ENCODE data around the gene CBX5.
"Not testable (repeated sequence)": the region's sequence is repeated elsewhere in the genome, so short reads cannot be mapped to it uniquely, and the experiment has no call there.

Gene CBX5

DNA sequence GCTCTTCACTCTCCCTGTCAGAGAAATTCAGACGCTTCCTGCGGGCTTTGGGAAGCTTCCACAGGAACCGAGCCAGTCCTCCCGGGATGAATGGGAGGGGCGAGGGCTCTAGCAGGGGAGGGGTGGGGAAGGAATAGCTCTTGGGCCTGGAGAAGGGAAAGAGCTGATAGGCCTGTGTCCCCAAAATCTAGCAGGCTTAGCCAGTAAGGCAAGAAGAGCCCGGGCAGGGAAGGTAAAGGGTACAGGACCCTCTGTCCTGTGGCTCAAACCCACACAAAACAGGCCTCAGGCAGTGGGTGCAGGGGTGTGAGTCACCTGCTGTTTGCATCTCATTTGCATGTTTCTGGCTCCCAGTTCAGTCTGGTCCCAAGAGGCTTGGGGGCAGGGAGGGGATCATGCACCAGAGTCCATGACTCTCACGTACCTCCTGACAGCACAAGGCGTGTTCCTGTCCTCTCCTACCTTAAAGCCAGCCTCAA is 82.5 kb downstream of the CBX5 start:
- no peak for DNase-seq (ENCODE audit: low read depth in 3 of 3)

- no peak for DNase-seq (ENCODE audit: low read depth in 3 of 3)
Observed at GRCh38 chr12:54197010-54197409, 82.9 kb downstream of the CBX5 start.

DNA sequence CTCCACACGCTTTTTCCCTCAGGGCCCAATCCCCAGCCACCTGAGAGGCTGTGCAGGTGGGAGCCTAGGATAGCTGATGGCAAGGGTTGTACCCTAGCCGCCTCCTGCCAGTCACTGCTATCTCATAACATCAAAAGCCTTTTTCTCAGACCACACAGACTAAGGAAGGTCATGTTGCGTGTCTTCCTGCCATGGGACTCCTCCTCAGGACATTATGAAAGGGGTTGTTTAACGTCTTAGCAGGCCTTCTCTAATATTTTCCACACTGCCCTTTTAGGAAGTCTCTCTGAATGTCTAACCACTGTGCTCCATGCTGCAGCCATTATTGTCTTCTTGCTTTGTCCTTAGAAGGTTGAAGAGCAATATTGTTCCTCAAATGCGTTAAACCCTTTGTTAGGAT is 83.5 kb downstream of the CBX5 start:
- DNase-seq (ENCODE audit: low read depth in 3 of 3) = no peak

DNA sequence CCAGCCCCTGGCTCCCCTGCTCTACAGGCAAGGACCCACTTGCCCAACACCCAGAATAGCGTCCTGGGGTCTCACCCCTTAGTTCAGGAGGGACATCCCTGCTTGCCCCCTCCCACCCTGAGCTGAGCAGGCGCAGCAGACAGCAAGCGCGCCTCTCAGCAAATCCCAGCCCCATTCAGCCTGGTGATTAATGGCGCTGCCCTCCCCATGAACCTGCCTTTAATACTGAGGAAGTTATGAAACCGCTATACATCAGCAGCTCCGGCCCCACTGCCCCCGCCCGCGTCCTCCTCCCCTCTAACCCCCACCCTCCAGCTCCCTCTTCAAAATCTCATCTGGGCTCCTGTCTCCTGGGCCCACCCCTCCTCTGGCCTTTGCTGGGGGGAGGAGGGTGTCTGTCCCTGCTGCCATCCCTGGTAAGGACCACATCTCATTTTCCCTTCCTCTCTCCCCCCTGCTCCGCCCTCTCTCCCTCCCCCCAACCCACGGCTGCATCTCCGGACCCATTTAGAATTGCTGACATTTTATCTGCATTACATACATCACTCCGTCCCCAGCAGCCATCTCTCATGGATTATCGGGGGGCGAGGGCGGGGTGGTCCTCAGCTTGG is 84.1 kb downstream of the CBX5 start:
- DNase-seq (ENCODE audit: low read depth in 3 of 3) = no peak

DNA sequence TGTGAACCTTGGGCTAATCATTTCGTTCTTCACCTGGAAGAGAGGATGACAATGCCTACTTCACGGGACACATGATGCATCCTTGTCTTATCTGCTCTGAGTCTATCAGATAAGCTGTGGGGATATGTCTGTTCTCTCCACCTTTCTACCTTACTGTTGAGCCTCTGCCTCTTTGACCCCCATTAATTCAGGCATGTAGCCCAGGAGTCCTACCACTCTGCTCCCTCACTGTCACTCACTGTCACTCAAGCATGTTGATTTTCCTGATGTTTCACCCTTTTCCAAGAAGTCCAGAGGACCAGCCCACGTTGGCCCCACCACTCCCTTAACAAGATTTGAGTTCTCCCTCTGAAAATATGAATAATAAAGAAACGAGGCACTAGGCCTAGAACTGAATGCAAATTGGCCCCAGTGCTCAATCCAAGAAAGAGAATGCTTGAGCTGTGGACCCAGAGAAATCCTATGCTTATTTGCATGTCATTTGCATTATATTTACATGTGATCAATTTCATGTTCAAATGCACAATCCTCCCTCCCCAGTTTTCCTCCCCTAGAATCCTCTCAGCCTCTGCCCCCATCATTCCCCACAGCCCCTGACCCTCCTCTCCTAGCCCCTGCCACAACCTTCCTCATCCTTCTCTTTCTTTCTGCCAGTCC is 84.7 kb downstream of the CBX5 start:
- no peak for DNase-seq (ENCODE audit: low read depth in 3 of 3)

GRCh38 chr12:54194611-54195010 is 85.3 kb downstream of the CBX5 start:
- DNase-seq (ENCODE audit: low read depth in 3 of 3) = not testable (repeated sequence)

DNA sequence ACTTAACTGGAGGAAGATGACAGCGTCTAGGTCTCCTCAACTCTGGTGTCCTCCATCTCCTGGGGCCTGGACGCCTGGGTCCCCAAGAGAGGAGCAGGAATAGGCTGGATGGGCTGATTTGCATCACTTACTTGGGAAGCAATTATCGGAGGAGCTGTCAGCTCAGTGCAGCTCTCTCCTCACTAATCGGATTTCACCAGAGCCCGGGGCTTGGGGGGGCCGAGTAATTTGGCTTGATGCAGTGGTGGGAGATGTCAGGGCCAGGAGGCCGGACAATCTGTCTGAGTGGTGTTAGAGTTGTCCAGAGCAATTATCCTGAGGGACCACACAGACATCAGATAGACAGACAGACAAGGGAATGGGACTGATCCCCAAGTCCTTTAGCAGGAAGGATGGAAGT is 86.5 kb downstream of the CBX5 start:
- DNase-seq (ENCODE audit: low read depth in 3 of 3) = no peak

GRCh38 chr12:54191550-54192022 is 88.3 kb downstream of the CBX5 start:
- peak; percentile 47 to 68 (median 57) for DNase-seq (ENCODE audit: low read depth in 3 of 3)

- DNase-seq (ENCODE audit: low read depth in 3 of 3) = no peak
Observed at GRCh38 chr12:54191126-54191525, 88.8 kb downstream of the CBX5 start.

- DNase-seq (ENCODE audit: low read depth in 3 of 3) = no peak
Observed at GRCh38 chr12:54189198-54189539, 90.8 kb downstream of the CBX5 start.

GRCh38 chr12:54187075-54187474 is 92.8 kb downstream of the CBX5 start:
- DNase-seq (ENCODE audit: low read depth in 3 of 3) = no peak

- no peak for DNase-seq (ENCODE audit: low read depth in 3 of 3)
Observed at GRCh38 chr12:54185919-54186318, 94.0 kb downstream of the CBX5 start.

DNA sequence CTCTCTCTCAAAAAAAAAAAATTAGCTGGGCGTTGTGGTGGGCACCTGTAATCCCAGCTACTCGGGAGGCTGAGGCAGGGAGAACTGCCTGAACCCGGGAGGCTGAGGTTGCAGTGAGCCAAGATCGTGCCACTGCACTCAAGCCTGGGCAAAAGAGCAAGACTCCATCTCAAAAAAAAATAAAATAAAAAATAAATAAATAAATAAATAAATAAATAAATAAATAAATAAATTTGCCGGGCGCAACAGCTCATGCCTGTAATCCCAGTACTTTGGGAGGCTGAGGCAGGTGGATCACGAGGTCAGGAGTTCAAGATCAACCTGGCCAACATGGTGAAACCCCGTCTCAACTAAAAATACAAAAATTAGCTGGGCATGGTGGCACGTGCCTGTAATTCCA is 94.6 kb downstream of the CBX5 start:
- DNase-seq (ENCODE audit: low read depth in 3 of 3) = not testable (repeated sequence)

- DNase-seq (ENCODE audit: low read depth in 3 of 3) = no peak
Observed at GRCh38 chr12:54184024-54184805, 95.7 kb downstream of the CBX5 start.

- DNase-seq (ENCODE audit: low read depth in 3 of 3) = no peak
Observed at GRCh38 chr12:54182981-54183380, 96.9 kb downstream of the CBX5 start.

GRCh38 chr12:54182086-54182485 is 97.8 kb downstream of the CBX5 start:
- DNase-seq (ENCODE audit: low read depth in 3 of 3) = no peak

Data from stimulated activated CD4-positive, alpha-beta T cell treated with anti-CD3 and anti-CD28 coated beads, TNF-alpha, amount 100 ng/mL, for 4 hours (primary cell).